Stomach (tissue), 9 donors: ENCODE results near the gene RBBP8NL. TPM values are rescaled to one million over a fixed set of nuclear protein-coding genes. Genes with fewer than 3 reads are reported as not detected.

Experiments used
- DNase-seq, 2 donors: peaks; one replicate each; pipeline versions ENCODE4 v3.0.0 to v3.0.0-alpha.2; 2013 to 2019
- H3K27ac ChIP-seq, 5 donors: fragments of 200-600 bp in 4 of 5; sonication (generic) in 4 of 5; one replicate each; pipeline ENCODE4 v1.5.1; 2013 to 2019; ENCODE audit warnings: mild to moderate bottlenecking in 1 of 5, moderate library complexity in 1 of 5
- H3K27me3 ChIP-seq, 3 donors: fragments of 200-600 bp; sonication (generic); one replicate each; pipeline ENCODE4 v1.5.1; 2017 to 2019; ENCODE audit warnings: mixed run types in 1 of 3
- H3K36me3 ChIP-seq, 4 donors: fragments of 200-600 bp; sonication (generic); 1 replicate in 3 of 4; 2 replicates in 1 of 4; pipeline ENCODE4 v1.5.1; 2016 to 2019
- H3K4me1 ChIP-seq, 4 donors: fragments of 200-600 bp; sonication (generic); one replicate each; pipeline ENCODE4 v1.5.1; 2016 to 2019
- H3K4me3 ChIP-seq, 4 donors: fragments of 200-600 bp; sonication (generic) in 3 of 4; one replicate each; pipeline ENCODE4 v1.5.1; 2016 to 2019; ENCODE audit warnings: mild to moderate bottlenecking in 1 of 4
- H3K9me3 ChIP-seq, 4 donors: fragments of 200-600 bp; sonication (generic); one replicate each; pipeline ENCODE4 v1.5.1; 2016 to 2019
- CTCF ChIP-seq, 7 experiments: fragments of 450-650 bp in 4 of 7; fragments of 200-600 bp in 3 of 7; sonication (generic) in 3 of 7; IDR thresholded peaks; one replicate each; pipeline ENCODE4 v1.5.1; 2016 to 2019; ENCODE audit warnings: antibody characterized with exemption in 7 of 7, control low read depth in 2 of 7, mild to moderate bottlenecking in 1 of 7
- EP300 ChIP-seq: sonication (generic); formaldehyde crosslinking; IDR thresholded peaks from one replicate; pipeline ENCODE4 v1.6.1; 2017; ENCODE audit warnings: antibody characterized with exemption
- POLR2A ChIP-seq, 4 donors: fragments of 450-650 bp; IDR thresholded peaks; one replicate each; pipeline ENCODE4 v1.6.1; 2016; ENCODE audit warnings: antibody characterized with exemption in 4 of 4, control low read depth in 2 of 4, mild to moderate bottlenecking in 1 of 4, moderate library complexity in 1 of 4
- POLR2AphosphoS5 ChIP-seq, 3 donors: sonication (generic); formaldehyde crosslinking; IDR thresholded peaks; one replicate each; pipeline ENCODE4 v1.6.1; 2016; ENCODE audit warnings: antibody characterized with exemption in 3 of 3
- WGBS, 5 donors: extraction: QIAGEN DNeasy Blood & Tissue Kit in 3 of 5; methylation state at CpG; one replicate each; pipeline versions ENCODE4 v1.1.5 to v1.1.7; 2013 to 2018; 5-methylcytosine and 5-hydroxymethylcytosine counted together
- intact Hi-C: fragments of 100-400 bp; cut with DNase I; formaldehyde crosslinking; loops from one replicate; pipeline ENCODE4 v1.15.1; 2023; ENCODE audit warnings: low total_unique reads
- polyA plus RNA-seq, 3 donors: library from polyadenylated mRNA; stranded (reverse); fragments of 200-250 nt; gene quantifications; one replicate each; pipeline ENCODE4 v1.2.3, GENCODE V29; 2013
- total RNA-seq, 5 donors: library from RNA; depleted of rRNA; stranded (reverse); fragments of >200 nt; gene quantifications; one replicate each; pipeline versions ENCODE4 v1.1.0 to v1.2.3, GENCODE V29; 2014 to 2016
- donor health status: healthy with polysubstance abuse.
- donor health status: Bipolar disorder and iron deficiency.
- donor health status: healthy.

The RBBP8NL gene
- total and polyA plus RNA-seq, 8 donors: 0.45 to 8.0 (median 2.2) TPM; not detected in 2

GRCh38 chr20:62410746-62411478 is 16.4 kb downstream of the RBBP8NL start:
- no peaks in the 10 kb centered on the region for H3K9me3 ChIP-seq
- peaks cover 0 to 8% (median 0%) of the 10 kb centered on the region in 3 donors for H3K27me3 ChIP-seq
- no peak overlapping the region for H3K4me3 ChIP-seq
- H3K36me3 ChIP-seq: no peaks in the 10 kb centered on the region
- H3K4me1 ChIP-seq: peaks cover 39 to 80% (median 52%) of the 10 kb centered on the region in 4 donors
- 82 to 90% (median 89%) methylated on average over 10 to 19 of the region's 19 CpGs for WGBS, 5 donors
- H3K27ac ChIP-seq: peak overlapping the region in 1 of 5 donors; percentile 7
- intact Hi-C loops: no loop called here
- DNase-seq: no peak
- TF ChIP-seq POLR2AphosphoS5 (IDR thresholded peaks at IDR 0.05): no peak
- TF ChIP-seq CTCF (IDR thresholded peaks at IDR 0.05): no peak
- TF ChIP-seq POLR2A (IDR thresholded peaks at IDR 0.05): no peak
- no peak for TF ChIP-seq EP300

- no peaks in the 10 kb centered on the region for H3K9me3 ChIP-seq
- no peak overlapping the region for H3K4me3 ChIP-seq
- intact Hi-C loops: no loop called here
- no peaks in the 10 kb centered on the region for H3K36me3 ChIP-seq
- DNase-seq: peak; percentile 78 to 83
- peaks cover 0 to 2% (median 0%) of the 10 kb centered on the region in 3 donors for H3K27me3 ChIP-seq
- peak overlapping the region in 1 of 5 donors; percentile 7 for H3K27ac ChIP-seq
- TF ChIP-seq POLR2AphosphoS5 (IDR thresholded peaks at IDR 0.05) (no peak), POLR2A (IDR thresholded peaks at IDR 0.05) (no peak), CTCF (IDR thresholded peaks at IDR 0.05) (peak in 3 of 7 experiments; percentile 24 to 53 (median 43))
- WGBS, 5 donors: 1 to 8% (median 6%) methylated on average over 8 to 30 of the region's 30 CpGs
- peaks cover 47 to 87% (median 60%) of the 10 kb centered on the region in 4 donors for H3K4me1 ChIP-seq
Observed at GRCh38 chr20:62409931-62410745, 17.2 kb downstream of the RBBP8NL start.

- no peak for TF ChIP-seq EP300
- TF ChIP-seq CTCF (IDR thresholded peaks at IDR 0.05): no peak
- TF ChIP-seq POLR2A (IDR thresholded peaks at IDR 0.05): no peak
- TF ChIP-seq POLR2AphosphoS5 (IDR thresholded peaks at IDR 0.05): no peak
- intact Hi-C loops: no loop called here
- peak overlapping the region in 1 of 5 donors; percentile 24 for H3K27ac ChIP-seq
- no peak overlapping the region for H3K4me3 ChIP-seq
- WGBS, 5 donors: 54 to 75% (median 72%) methylated on average over 12 of the region's 12 CpGs
- peaks cover 47 to 90% (median 65%) of the 10 kb centered on the region in 4 donors for H3K4me1 ChIP-seq
- H3K36me3 ChIP-seq: no peaks in the 10 kb centered on the region
- no peaks in the 10 kb centered on the region for H3K9me3 ChIP-seq
- no peaks in the 10 kb centered on the region for H3K27me3 ChIP-seq
- no peak for DNase-seq
Observed at GRCh38 chr20:62409086-62409853, 18.1 kb downstream of the RBBP8NL start.

GRCh38 chr20:62408640-62409039 is 18.7 kb downstream of the RBBP8NL start:
- Histone ChIP-seq H3K4me1 (peaks cover 47 to 84% (median 64%) of the 10 kb centered on the region in 4 donors), H3K36me3 (no peaks in the 10 kb centered on the region), H3K9me3 (no peaks in the 10 kb centered on the region), H3K27ac (no peak overlapping the region), H3K4me3 (no peak overlapping the region), H3K27me3 (no peaks in the 10 kb centered on the region)
- TF ChIP-seq POLR2AphosphoS5 (IDR thresholded peaks at IDR 0.05): no peak
- TF ChIP-seq EP300: no peak
- TF ChIP-seq CTCF (IDR thresholded peaks at IDR 0.05): no peak
- no peak for TF ChIP-seq POLR2A (IDR thresholded peaks at IDR 0.05)
- intact Hi-C loops: no loop called here
- DNase-seq: no peak
- 64 to 94% (median 78%) methylated on average over 12 of the region's 12 CpGs for WGBS, 5 donors
